ENCODE data around the gene FOXO4.

Gene FOXO4

GRCh38 chrX:71143508-71143907, 47.9 kb downstream of the FOXO4 start:
- TF ChIP-seq ZFX (IDR thresholded peaks at IDR 0.05; ENCODE audit: borderline replicate concordance) (no peak), CTCF (IDR thresholded peaks at IDR 0.05) (no peak)
- peak overlapping the region; percentile 53 for H3K27ac ChIP-seq

- no peak for TF ChIP-seq CTCF (IDR thresholded peaks at IDR 0.05)
- TF ChIP-seq ZFX (IDR thresholded peaks at IDR 0.05; ENCODE audit: borderline replicate concordance), result no peak
- peak within 1 kb of the TSS; percentile 53 for H3K27ac ChIP-seq
Observed at GRCh38 chrX:71144651-71145050, 49.0 kb downstream of the FOXO4 start, which contains the start of gene NLGN3. Gene NLGN3, plus strand, starts transcription at chrX:71144841. Its CDS starts 2,909 bp downstream, at chrX:71147750.

DNA sequence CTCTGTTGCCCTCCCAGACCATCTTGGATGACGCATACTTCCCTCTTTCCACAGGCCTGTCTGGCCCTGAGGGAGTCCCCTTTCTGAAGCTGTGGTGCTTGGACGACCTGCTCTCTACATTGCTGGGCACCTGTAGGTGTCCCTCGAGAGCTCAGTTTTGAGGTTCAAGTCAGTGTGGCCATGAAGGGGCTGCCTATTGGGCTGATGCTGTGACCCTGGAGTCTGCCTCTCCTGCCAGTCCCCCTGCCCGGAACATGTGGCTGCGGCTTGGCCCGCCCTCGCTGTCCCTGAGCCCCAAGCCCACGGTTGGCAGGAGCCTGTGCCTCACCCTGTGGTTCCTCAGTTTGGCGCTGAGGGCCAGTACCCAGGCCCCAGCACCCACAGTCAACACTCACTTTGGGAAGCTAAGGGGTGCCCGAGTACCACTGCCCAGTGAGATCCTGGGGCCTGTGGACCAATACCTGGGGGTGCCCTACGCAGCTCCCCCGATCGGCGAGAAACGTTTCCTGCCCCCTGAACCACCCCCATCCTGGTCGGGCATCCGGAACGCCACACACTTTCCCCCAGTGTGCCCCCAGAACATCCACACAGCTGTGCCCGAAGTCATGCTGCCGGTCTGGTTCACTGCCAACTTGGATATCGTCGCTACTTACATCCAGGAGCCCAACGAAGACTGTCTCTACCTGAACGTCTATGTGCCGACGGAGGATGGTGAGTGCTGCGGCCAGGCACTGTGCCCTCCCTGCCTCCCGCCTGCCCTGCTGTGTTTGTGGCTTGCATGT, 52.0 kb downstream of the FOXO4 start:
- no peak for TF ChIP-seq CTCF (IDR thresholded peaks at IDR 0.05)
- no peak for TF ChIP-seq ZFX (IDR thresholded peaks at IDR 0.05; ENCODE audit: borderline replicate concordance)
- H3K27ac ChIP-seq, result no peak overlapping the region

- TF ChIP-seq CTCF (IDR thresholded peaks at IDR 0.05) (no peak), ZFX (IDR thresholded peaks at IDR 0.05; ENCODE audit: borderline replicate concordance) (no peak)
- no peak overlapping the region for H3K27ac ChIP-seq
Observed at GRCh38 chrX:71148278-71148663, 52.6 kb downstream of the FOXO4 start.

GRCh38 chrX:71151366-71151765, 55.7 kb downstream of the FOXO4 start:
- H3K27ac ChIP-seq, result no peak overlapping the region
- TF ChIP-seq CTCF (IDR thresholded peaks at IDR 0.05) (no peak), ZFX (IDR thresholded peaks at IDR 0.05; ENCODE audit: borderline replicate concordance) (no peak)

Measured in 22Rv1 (cell line).